Stimulated activated CD8-positive, alpha-beta memory T cell treated with anti-CD3 and anti-CD28 coated beads, Interleukin-7, amount 100 ng/mL, for 4 hours (primary cell): ENCODE measurements around the gene RHBDD2.
"Not testable (repeated sequence)": the region's sequence is repeated elsewhere in the genome, so short reads cannot be mapped to it uniquely, and the experiment has no call there.

ENCODE experiments used
- DNase-seq, 2 donors: peaks; one replicate each; pipeline ENCODE4 v3.0.0-alpha.2; 2020; ENCODE audit warnings: low read depth in 2 of 2

The RHBDD2 gene

GRCh38 chr7:75889223-75889825, 10.5 kb downstream of the RHBDD2 start:
- no peak for DNase-seq

- DNase-seq: no peak
Observed at GRCh38 chr7:75889826-75890225, 11.0 kb downstream of the RHBDD2 start.

- DNase-seq: not testable (repeated sequence)
Observed at GRCh38 chr7:75891237-75891636, 12.4 kb downstream of the RHBDD2 start.

- DNase-seq: no peak
Observed at GRCh38 chr7:75891815-75892411, 13.1 kb downstream of the RHBDD2 start.

- DNase-seq: no peak
Observed at GRCh38 chr7:75892634-75893272, 13.9 kb downstream of the RHBDD2 start.

- no peak for DNase-seq
Observed at GRCh38 chr7:75896803-75897327, 18.0 kb downstream of the RHBDD2 start.

GRCh38 chr7:75900617-75901315, 21.9 kb downstream of the RHBDD2 start:
- DNase-seq: no peak

- no peak for DNase-seq
Observed at GRCh38 chr7:75905785-75906604, 27.2 kb downstream of the RHBDD2 start.

- no peak for DNase-seq
Observed at GRCh38 chr7:75906991-75907667, 28.3 kb downstream of the RHBDD2 start.

- not testable (repeated sequence) for DNase-seq
Observed at GRCh38 chr7:75907668-75908039, 28.8 kb downstream of the RHBDD2 start.

- no peak for DNase-seq
Observed at GRCh38 chr7:75909521-75910132, 30.8 kb downstream of the RHBDD2 start.

GRCh38 chr7:75911186-75911585, 32.4 kb downstream of the RHBDD2 start:
- DNase-seq: not testable (repeated sequence)

GRCh38 chr7:75913437-75913836, 34.6 kb downstream of the RHBDD2 start:
- no peak for DNase-seq

GRCh38 chr7:75914169-75914654, 35.4 kb downstream of the RHBDD2 start:
- DNase-seq: no peak

- DNase-seq: peak; percentile 89 to 96
Observed at GRCh38 chr7:75914655-75915415, 36.0 kb downstream of the RHBDD2 start, which contains the start of gene POR. Gene POR (plus strand): TSS chr7:75915155. CDS start chr7:75954002, 38,847 bp downstream.

GRCh38 chr7:75915416-75916156, 36.8 kb downstream of the RHBDD2 start:
- no peak for DNase-seq

- DNase-seq: no peak
Observed at GRCh38 chr7:75916259-75916658, 37.4 kb downstream of the RHBDD2 start.

- DNase-seq: no peak
Observed at GRCh38 chr7:75916685-75917634, 38.1 kb downstream of the RHBDD2 start.
